ENCODE results near the gene DOK3.
A peak's percentile ranks its signal among the peaks of the same experiment; 100 is the strongest.

The DOK3 gene

GRCh38 chr5:177467436-177467835 lies 42.2 kb downstream of the DOK3 start:
- TF ChIP-seq CTCF (conservative IDR thresholded peaks at IDR 0.05; ENCODE audit: low read depth): no peak
- CTCF ChIA-PET: interaction anchor here (1.0 kb wide), 1 partner anchor 34 kb away, joined by 3 read pairs; no protein-coding TSS in a partner anchor

GRCh38 chr5:177466861-177467260 lies 42.8 kb downstream of the DOK3 start:
- CTCF ChIA-PET: interaction anchor here (1.9 kb wide), 1 partner anchor 10 kb away, joined by 5 read pairs; no protein-coding TSS in a partner anchor

More at GRCh38 chr5:177467436-177467835, 42.2 kb downstream of the DOK3 start:
- POLR2A ChIA-PET (ENCODE audit: low non-redundant PET): no interaction called here
- H3K27ac ChIP-seq: no peak overlapping the region
- DNase-seq (ENCODE audit: low spot score): no peak

GRCh38 chr5:177465044-177465443 lies 44.6 kb downstream of the DOK3 start:
- ChIA-PET CTCF (interaction anchor here (0.9 to 1.9 kb wide), 3 partner anchors 8 to 61 kb away, joined by 4 to 5 read pairs (median 5); no protein-coding TSS in a partner anchor), POLR2A (ENCODE audit: low non-redundant PET) (no interaction called here)
- no peak for TF ChIP-seq CTCF (conservative IDR thresholded peaks at IDR 0.05; ENCODE audit: low read depth)
- DNase-seq (ENCODE audit: low spot score): no peak
- no peak overlapping the region for H3K27ac ChIP-seq

More at GRCh38 chr5:177466861-177467260, 42.8 kb downstream of the DOK3 start:
- no peak overlapping the region; the same call in 1 of the 2 replicates for H3K27ac ChIP-seq
- POLR2A ChIA-PET (ENCODE audit: low non-redundant PET): no interaction called here
- TF ChIP-seq CTCF (conservative IDR thresholded peaks at IDR 0.05; ENCODE audit: low read depth): no peak
- DNase-seq (ENCODE audit: low spot score): no peak

- POLR2A ChIA-PET (ENCODE audit: low non-redundant PET): no interaction called here
- no peak for DNase-seq (ENCODE audit: low spot score)
- TF ChIP-seq CTCF (conservative IDR thresholded peaks at IDR 0.05; ENCODE audit: low read depth): no peak
- H3K27ac ChIP-seq: peak overlapping the region; percentile 19
- CTCF ChIA-PET: interaction anchor here (11.5 kb wide), 1 partner anchor 59 kb away, joined by 210 read pairs; the partner anchor contains the start of gene PFN3
Measured at GRCh38 chr5:177462021-177462670, 47.5 kb downstream of the DOK3 start.

- DNase-seq (ENCODE audit: low spot score): no peak
- POLR2A ChIA-PET (ENCODE audit: low non-redundant PET): interaction anchor here (0.8 to 0.9 kb wide), 2 partner anchors 9 to 12 kb away, joined by 3 to 4 read pairs; no protein-coding TSS in a partner anchor
- TF ChIP-seq CTCF (conservative IDR thresholded peaks at IDR 0.05; ENCODE audit: low read depth): no peak
- CTCF ChIA-PET: interaction anchor here (0.5 to 11.5 kb wide), 3 partner anchors 57 to 348 kb away, joined by 3 to 210 read pairs (median 3); partner anchors contain the start of gene PFN3
- peak overlapping the region; percentile 26 for H3K27ac ChIP-seq
Measured at GRCh38 chr5:177459819-177460628, 49.6 kb downstream of the DOK3 start.

GRCh38 chr5:177459357-177459756 lies 50.3 kb downstream of the DOK3 start:
- no peak for TF ChIP-seq CTCF (conservative IDR thresholded peaks at IDR 0.05; ENCODE audit: low read depth)
- ChIA-PET POLR2A (ENCODE audit: low non-redundant PET) (interaction anchor here (0.8 to 0.9 kb wide), 2 partner anchors 10 to 13 kb away, joined by 3 to 4 read pairs; no protein-coding TSS in a partner anchor), CTCF (interaction anchor here (0.5 to 11.5 kb wide), 4 partner anchors 56 to 454 kb away, joined by 3 to 210 read pairs (median 3); partner anchors contain the start of gene PFN3)
- no peak for DNase-seq (ENCODE audit: low spot score)
- H3K27ac ChIP-seq: peak overlapping the region; percentile 26
